SKM-1 (cell line): Measurements from ENCODE around the gene PCED1B.

Experiments used
- DNase-seq: peaks from one replicate; lab custom pipeline; 2025; ENCODE audit not compliant: unreplicated experiment; lab: John Stamatoyannopoulos, UW

PCED1B gene

GRCh38 chr12:47225356-47225755 is 145.9 kb downstream of the PCED1B start:
- DNase-seq, result no peak

- DNase-seq, result no peak
Observed at GRCh38 chr12:47226199-47226598, 146.8 kb downstream of the PCED1B start.

GRCh38 chr12:47228802-47229201 is 149.4 kb downstream of the PCED1B start:
- DNase-seq, result no peak

- DNase-seq, result no peak
Observed at GRCh38 chr12:47231456-47231855, 152.0 kb downstream of the PCED1B start.

- no peak for DNase-seq
Observed at GRCh38 chr12:47234576-47235141, 155.2 kb downstream of the PCED1B start.

DNA sequence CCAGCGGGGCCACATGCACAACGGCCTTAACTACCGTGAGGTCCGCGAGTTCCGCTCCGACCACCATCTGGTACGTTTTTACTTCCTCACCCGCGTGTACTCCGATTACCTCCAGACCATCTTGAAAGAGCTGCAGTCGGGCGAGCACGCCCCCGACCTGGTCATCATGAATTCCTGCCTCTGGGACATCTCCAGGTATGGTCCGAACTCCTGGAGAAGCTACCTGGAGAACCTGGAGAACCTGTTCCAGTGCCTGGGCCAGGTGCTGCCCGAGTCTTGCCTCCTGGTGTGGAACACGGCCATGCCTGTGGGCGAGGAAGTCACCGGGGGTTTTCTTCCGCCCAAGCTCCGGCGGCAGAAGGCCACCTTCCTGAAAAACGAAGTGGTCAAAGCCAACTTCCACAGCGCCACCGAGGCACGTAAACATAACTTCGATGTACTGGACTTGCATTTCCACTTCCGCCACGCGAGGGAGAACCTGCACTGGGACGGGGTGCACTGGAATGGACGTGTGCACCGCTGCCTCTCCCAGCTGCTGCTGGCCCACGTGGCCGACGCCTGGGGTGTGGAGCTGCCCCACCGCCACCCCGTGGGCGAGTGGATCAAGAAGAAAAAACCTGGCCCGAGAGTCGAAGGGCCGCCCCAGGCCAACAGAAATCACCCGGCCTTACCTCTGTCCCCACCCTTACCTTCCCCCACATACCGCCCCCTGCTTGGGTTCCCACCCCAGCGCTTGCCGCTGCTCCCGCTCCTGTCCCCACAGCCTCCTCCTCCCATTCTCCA is 156.0 kb downstream of the PCED1B start:
- DNase-seq, result no peak

DNA sequence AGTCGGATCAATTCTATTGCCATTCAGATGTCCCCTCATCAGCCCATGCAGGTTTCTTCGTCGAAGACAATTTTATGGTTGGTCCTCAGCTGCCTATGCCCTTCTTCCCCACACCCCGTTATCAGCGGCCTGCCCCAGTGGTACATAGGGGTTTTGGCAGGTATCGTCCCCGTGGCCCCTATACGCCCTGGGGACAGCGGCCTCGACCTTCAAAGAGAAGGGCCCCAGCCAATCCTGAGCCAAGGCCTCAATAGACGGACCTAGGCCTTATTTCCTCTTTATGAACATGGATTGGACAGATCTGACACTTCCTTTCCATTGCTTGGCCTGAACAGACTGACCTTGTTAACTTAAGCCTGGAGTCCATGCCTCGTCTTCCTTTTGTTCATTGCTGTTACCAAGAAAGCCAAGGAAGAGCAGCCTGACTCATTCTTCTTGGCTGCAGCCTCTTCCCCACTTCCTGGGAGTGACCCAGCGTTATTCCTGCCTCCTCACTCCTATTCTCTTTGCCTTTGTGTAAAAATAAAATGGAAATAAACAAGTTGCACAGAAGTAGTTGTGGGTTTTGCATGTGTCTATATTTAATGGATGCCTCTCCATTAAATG is 156.8 kb downstream of the PCED1B start:
- no peak for DNase-seq

DNA sequence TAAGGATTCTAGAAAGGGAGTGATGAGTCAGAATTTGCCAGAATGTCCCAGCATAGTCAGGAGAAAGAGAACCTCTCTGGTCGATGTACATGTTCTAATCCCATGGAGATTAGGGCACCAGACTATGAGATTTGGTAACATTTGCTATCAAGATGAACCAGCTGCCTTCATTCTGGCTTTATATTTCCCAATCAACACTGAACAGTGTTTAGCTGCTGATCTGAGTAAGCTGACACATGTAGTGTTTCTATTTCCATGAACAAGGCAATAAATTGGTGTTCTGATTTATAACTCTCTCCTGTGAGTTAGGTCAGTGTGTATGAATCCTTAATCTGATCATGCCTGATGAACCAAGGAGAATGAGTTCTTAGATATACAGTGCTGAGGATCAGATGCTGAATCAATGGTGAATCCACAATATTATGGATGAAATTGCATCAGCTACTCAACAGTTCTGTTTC is 158.4 kb downstream of the PCED1B start:
- DNase-seq, result no peak

- no peak for DNase-seq
Observed at GRCh38 chr12:47238669-47239114, 159.3 kb downstream of the PCED1B start.

GRCh38 chr12:47242426-47242825 is 163.0 kb downstream of the PCED1B start:
- no peak for DNase-seq

- DNase-seq, result no peak
Observed at GRCh38 chr12:47244835-47245234, 165.4 kb downstream of the PCED1B start.

DNA sequence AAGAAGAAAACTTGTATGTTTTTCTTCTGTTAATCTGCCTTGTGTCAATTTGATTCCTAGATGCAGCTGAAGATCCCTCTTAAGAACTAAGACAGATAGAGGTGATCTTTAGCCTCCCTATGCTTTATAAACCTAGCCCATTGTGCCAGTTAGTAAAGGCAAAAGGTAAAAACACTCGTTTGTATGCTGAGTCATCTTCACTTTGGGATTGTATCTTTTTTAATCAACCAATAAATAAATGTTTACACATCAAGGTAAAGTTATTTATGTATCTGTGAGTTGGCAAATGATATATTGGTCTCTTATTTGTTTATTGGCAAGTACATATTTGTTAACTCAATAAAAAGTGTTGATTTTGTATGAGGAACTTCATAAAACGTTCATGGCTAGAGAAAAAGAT is 166.2 kb downstream of the PCED1B start:
- no peak for DNase-seq

DNA sequence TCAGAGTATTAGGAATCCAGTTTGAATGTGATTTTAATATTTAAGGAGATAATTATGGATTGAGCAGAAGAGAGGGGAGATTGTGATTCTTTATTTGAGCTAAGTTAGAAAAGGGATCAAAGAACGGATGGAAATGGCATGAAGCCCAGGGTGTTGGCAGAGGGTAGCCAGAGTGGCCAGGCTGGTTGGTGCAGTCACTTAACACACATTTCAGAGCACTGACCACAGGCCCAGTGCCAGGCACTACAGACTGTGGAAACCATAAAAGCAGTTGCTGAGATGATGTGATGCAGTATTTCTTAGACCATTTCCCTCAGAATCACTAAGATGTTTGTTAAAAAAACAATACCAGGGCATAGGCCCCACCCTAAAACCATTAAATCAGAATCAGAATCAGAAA is 168.0 kb downstream of the PCED1B start:
- no peak for DNase-seq

DNA sequence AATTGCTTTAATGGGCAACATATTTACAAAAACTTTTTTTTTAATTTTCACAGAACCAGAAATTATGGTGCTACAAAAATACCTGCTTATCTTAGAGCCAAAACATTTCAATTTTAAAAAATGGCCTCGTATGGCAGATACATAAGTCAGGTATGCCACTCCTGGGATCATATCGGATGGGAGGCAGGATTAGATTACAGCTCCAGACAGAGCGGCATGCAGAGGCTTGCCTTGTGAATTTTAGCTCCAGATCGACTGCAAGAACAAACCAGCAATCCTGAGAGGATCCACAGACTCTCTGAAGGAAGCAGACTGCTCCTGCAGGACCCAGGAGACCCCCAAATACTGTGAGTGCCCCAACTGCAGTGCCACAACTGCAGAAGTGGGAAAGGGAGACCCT is 169.7 kb downstream of the PCED1B start:
- no peak for DNase-seq

- DNase-seq, result no peak
Observed at GRCh38 chr12:47249719-47250357, 170.4 kb downstream of the PCED1B start.

DNA sequence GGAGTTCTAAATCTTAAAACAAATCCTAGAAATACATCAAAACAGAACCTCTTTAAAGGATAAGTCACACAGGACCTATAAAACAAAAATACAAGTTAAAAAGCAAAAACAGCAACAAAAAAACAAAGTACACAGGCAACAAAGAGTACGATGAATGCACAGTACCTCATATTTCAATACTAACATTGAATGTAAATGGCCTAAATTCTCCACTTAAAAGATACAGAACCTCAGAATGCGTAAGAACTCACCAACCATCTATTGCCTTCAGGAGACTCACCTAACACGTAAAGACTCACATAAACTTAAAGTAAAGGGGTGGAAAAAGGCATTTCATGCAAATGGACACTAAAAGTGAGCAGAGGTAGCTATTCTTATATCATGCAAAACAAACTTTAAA is 172.5 kb downstream of the PCED1B start:
- no peak for DNase-seq

DNA sequence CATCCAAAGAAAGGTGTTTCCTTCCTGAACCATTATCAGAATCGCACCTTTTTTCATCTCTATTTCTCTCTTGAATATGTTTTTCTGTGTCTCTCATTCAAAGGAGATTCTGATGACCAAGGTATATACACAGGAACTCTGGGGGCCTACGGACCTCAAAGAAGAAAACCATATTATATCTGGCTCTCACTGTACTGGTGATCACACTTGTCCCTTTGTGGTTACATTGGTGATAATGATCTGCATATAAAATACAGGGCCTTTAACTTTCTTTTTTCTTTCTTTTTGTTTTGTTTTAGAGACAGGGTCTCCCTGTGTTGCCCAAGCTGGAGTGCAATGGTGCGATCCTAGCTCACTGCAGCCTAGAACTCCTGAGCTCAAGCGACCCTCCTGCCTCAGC is 185.5 kb downstream of the PCED1B start:
- DNase-seq, result no peak

GRCh38 chr12:47265391-47265790 is 186.0 kb downstream of the PCED1B start:
- no peak for DNase-seq

DNA sequence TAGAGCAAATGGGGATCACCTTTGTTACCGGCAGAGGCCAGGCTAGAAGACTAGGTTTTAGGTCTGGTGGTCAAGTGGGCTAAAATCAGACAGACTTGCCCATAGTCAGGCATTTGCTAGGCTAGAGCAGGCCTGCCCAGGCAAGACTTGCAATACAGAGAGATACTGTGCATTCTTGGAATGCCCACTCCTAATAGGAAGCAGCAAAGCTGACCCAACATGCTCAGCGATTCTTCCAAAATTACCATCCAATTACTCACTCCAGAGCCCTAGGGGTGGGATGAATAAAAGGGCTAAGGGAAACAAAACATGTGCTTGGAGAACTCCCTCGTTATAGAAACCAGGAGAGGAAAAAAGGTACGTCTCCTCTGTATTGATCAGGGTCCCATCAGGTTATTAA is 188.2 kb downstream of the PCED1B start:
- DNase-seq, result no peak

GRCh38 chr12:47268501-47269454 is 189.4 kb downstream of the PCED1B start:
- no peak for DNase-seq

DNA sequence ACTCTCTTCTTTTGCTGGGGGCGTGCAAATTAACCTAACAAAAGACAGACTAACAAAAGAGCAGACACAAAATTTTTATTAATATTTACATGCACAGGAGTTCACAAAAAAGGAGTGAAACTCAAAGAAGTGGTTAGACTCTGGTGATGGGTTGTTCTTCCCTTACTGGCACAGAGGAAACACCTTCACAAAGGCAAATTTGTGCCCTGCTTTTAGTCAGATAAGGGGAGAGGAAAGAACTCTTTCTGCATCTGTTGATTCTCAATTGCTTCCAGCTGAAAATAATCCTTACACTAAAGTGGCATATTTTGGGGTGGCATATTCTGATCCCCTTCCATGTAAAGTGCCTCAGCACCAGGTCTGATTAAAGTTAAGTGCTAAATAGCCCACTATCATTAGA is 190.5 kb downstream of the PCED1B start:
- DNase-seq, result no peak
